ENCODE measurements around the gene RSRC1. TPM values are rescaled to one million over a fixed set of nuclear protein-coding genes. Genes with fewer than 3 reads are reported as not detected.
"Not testable (repeated sequence)": the region's sequence is repeated elsewhere in the genome, so short reads cannot be mapped to it uniquely, and the experiment has no call there.

Gene RSRC1
- total RNA-seq, 1 donor from 2014 or later = 24.3 TPM

DNA sequence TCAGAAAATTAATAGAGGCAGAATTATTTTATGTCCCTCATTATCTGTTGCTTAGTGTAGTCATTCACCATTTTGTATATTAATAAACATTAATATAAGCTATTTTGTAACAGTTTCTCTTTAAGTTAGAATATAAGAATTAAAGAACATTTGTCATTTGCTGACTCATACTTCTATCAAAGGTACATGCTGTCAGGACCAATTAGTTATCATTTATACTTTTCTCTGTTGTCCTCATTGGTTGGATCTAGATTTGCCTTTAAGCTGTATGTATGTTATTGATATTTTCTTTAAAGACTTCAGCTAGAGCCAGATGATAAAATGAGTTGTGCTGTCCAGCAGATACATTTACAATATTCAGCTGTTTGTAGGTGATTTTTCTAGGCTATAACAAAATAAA is 292.7 kb downstream of the RSRC1 start:
- DNase-seq (ENCODE audit: low read depth in 2 of 2) = no peak

DNA sequence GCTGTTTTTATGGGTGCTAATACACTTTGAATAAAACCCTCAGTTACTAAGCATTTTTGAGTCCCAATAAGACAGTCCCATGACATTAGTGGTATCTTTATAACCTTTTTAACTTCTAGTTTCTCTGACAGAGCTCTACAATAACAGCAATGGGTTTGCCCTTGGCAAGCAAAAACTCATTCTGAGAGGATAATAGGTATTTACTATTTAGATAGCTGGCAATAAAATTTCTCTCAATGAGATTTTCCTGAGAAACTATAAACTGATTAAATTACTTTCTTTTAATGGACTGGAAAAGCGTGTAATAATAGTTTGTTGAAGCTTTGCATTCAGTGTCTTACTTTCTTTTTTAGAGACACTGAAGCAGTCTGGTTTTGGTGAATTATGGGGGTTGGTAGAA is 293.1 kb downstream of the RSRC1 start:
- no peak for DNase-seq (ENCODE audit: low read depth in 2 of 2)

DNA sequence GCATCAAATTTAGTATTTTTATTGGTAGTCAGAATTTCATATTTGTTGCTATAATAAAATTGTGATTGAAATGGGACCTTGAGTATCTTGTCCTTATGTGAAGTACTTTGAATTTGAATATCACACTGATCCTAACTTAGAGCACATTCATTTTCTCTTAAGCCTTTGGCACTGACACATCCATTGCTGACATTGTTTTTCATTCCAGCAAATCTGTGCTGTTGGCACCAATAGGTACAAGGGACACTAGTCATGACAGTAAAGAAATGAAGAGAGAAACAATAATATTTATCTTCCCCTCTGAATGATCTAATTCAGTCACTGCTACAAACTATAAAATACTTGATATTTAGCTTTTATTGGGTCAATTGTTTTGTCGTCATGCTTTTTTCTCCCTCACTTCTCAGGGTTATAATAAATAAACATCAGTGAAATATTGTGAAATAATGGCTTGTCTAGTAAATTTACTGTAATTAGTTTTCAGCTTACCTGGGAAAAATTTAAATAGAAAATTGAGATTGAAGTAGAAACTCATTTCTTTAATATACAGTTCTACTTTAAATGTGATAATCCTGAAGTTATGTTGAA is 294.3 kb downstream of the RSRC1 start:
- DNase-seq (ENCODE audit: low read depth in 2 of 2) = no peak

DNA sequence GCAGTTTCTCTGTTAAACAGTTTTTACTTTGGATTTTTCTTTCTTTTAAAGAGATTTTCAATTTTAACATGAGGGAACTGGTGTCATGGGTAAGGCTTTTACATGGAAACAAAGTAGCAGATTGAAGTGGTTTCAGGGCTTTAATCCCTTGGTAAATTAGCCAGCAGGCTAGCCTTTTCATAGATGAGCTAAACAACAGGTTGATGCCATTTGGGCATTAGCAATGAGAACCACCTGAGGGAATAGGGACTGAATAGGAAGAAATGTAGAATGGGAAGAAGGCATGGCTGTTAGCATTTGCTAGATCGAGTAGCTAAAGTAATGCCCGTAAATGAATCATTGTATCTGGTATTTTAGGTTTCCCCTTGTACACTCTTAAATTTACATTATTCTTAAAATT is 295.6 kb downstream of the RSRC1 start:
- no peak for DNase-seq (ENCODE audit: low read depth in 2 of 2)

DNA sequence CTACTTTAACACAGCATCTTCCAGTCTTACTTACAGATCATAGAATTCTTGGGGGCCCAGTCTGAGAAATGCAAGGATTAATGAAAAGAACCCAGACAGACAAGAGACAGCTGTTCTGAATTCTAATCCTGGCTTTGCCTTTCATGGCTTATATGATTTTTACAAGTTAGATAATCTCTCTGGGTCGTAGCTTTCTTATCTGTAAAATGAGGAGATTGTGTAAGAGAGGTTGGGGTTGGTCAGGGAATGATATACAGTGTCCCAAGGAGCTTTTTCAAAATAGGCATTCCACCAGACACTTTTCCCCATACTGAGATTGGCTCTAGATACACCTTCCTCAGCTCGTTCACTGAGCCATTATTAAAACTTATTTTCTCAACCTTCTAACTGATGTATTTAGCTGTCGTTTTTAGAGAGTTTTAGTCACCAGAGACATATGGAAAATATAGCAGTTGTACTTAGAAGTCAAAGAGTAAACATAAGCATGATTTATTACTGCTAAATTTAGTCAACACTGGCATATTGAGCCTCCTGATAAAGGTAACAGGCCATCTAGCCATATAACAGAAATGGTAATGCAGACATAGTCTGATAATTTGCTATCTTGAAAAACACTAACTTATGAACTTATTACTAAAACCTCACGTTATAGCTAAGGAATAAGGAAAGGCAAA is 298.1 kb downstream of the RSRC1 start:
- no peak for DNase-seq (ENCODE audit: low read depth in 2 of 2)

DNA sequence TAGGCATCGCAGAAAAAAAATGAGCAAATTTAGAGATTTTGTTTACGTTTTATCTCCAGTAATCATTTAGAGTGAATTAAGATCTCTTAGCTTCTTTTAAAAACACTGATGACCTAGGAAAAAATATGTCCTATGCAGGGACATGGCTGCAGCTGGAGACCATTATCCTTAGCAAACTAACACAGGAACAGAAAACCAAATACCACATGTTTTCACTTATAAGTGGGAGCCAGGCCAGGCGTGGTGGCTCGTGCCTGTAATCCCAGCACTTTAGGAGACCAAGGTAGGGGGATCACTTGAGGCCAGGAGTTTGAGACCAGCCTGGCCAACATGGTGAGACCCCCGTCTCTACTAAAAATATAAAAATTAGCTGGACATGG is 298.6 kb downstream of the RSRC1 start:
- not testable (repeated sequence) for DNase-seq (ENCODE audit: low read depth in 2 of 2)

DNA sequence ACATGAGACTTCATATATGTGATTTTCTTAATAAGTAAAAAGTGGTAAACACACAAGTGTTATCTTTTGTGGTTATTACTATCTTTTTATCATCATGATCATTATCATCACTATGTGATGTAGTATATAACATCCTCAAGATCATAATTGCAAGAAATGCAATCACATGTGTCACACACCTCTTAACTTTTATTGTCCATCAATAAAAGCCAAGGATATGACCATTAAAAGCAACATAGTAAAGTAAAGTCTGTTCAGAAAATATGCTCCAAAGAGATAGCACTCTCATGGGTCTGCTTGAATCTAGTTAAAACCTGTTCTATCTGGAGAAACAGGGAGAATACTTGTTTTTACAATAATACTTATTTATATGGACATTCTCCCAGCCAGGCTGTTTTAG is 308.1 kb downstream of the RSRC1 start:
- no peak for DNase-seq (ENCODE audit: low read depth in 2 of 2)

DNA sequence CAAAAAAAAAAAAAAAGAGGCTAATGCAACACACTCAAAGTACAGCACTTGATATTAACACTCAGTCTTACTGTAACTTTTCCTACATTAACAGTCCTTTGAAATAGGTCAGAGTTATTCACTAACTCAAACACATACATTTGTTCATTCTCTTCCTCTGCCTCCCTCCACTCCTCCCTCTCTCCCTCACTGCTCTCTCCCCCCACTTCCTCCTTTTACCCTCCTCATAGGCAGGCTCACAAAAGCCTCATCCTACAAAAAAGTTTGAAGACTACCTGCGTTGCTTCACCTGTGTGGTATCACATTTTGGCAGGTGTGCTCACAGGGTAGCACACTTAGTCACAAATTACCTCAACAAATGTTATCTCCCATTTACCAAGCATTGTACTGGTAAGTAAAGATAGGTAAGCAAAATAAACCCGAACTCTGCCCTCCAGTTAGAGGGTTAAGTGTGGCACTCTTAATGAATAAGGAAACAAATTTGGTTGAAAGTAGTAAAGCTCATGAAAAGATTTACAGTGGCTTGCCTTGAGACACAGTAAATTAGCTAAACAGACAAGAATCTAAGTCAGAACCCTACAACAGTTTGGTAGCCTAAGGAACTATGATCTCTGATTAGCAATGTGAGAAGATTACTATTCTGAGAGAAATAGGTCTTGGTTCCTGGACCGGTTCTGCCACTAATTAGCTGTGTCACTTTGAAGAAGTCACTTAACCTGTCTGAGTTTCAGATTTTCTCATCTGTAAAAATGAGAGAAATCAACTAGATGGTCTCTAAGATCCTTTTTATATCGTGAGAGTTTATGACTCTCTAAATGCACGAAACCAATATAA is 310.1 kb downstream of the RSRC1 start:
- DNase-seq (ENCODE audit: low read depth in 2 of 2) = no peak

DNA sequence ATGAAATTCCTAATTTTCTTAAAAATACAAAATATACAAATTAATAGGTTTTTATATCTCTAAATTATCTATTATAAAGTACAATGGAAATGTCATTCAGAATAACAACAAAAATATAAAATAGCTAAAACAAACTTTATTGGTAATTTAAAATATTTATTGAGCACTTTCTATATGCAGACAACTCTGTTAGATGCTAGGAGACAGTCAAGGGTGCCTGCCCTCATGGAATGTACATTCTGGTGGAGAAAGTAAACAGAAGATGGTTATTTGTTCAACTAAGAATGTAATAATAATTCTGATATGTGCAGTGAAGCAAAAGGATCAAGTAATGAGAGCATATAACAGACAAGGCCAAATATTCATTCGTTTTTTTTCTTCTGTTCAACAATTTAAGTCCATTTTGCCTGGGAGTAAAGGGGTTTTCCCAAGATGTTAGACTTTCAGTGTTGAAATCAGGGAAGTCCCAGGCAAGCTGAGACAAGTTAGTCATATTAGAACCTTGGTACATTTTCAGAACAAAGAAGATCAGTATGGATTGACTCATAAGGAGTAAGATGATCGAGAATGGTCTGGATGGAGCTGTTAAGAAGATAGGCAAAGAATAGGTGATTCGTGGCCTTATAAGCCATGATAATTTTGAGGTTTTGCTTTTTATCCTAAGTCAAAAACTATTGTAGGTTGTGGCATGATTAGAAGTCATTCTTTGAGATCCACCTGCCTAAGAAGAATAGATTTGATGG is 310.9 kb downstream of the RSRC1 start:
- no peak for DNase-seq (ENCODE audit: low read depth in 2 of 2)

DNA sequence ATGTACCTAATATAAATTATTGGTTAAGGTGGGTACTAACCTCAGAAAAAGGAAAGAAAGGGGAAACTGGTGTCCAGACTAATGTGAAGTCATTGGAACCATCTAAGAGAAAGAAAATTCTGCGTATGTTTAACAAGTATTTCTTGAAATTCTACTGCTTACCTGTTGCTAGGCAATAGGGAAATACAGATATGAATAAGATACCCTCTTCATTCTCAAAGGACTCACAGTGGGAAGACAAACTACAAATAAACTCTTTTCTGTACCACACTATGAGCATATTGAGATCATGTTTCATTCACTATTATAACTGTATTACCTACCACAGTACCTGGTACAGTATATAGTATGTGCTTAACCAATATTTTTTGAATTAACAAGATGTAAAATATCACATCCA is 320.6 kb downstream of the RSRC1 start:
- DNase-seq (ENCODE audit: low read depth in 2 of 2) = no peak

DNA sequence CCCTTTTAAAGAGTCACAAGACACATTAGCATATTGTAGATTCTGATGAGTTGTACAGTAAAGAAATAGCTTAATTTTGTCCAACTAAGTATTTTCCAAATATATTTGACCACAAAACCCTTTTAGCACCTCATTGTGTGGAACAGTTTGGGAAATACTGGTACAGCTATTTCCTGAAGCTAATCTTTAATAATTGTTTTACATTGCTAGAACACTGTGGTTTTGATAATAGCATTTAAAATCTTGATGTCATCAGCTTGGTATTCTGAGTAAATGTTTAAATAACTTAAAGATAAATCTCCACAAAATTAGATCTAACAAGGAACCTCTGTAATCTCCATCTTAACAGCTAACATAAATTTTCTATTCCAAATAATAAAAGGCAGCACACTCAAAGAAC is 321.1 kb downstream of the RSRC1 start:
- DNase-seq (ENCODE audit: low read depth in 2 of 2) = no peak

DNA sequence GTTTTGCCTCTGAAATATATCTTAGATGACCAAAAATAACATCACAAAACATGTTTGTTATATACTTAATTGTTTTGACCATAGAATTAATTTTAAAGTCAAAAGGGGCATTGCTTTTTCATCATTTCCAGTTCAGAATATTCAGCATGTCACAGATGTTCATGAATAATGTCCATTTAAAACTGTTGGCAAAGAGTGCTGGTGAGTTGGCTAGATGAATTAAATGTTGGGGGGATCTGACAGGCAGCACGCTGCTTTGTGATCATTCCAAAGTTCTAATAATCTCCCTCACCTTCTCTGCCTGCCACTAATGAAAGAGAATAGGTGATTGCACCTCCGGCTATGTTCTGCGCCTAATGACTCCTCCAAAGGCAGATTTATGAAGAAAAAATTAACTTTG is 321.9 kb downstream of the RSRC1 start:
- no peak for DNase-seq (ENCODE audit: low read depth in 2 of 2)

DNA sequence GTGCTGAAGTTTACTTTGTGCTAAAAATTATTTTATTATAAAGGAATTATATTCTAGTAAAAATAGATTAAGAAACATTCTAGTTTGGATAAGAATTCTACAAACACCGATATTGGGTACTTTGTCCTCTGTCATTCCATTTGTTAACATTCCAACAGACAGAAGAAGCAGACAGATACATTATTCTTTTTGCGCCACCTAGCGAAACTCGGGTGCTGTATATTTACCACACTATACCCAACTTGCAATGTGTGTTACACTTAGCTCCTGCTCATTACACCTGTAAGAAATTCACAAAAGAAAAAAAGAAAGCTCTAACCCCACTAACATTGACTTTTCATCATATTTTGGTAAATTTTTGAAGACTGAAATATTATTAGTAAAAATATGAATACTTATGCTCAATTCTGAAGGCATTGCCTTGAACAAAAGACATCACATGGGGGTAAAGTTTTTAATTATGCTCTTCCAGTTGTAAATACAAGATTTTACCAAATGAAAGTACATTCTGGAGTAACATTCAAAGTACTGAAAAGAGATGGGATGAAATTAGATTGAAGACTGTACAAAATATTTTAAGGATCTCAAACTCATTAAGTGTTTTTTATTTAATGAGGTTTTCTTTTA is 324.6 kb downstream of the RSRC1 start:
- DNase-seq (ENCODE audit: low read depth in 2 of 2) = peak; percentile 61 to 73

DNA sequence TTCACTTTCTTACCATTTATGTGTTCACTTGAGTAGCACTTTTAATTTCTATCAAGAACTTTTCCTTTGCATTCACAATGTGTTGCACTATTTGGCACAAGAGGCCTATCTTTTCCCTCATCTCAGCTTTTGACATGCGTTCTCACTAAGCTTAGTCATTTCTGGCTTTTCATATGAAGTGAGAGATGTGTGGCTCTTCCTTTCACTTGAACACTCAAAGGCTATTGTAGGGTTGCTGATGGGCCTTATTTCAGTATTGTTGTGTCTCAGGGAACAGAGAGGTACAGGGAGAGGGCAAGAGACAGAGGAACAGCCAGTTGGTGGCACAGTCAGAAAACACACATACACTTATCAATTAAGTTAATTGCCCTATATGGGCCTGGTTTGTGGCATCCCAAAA is 333.7 kb downstream of the RSRC1 start:
- no peak for DNase-seq (ENCODE audit: low read depth in 2 of 2)

DNA sequence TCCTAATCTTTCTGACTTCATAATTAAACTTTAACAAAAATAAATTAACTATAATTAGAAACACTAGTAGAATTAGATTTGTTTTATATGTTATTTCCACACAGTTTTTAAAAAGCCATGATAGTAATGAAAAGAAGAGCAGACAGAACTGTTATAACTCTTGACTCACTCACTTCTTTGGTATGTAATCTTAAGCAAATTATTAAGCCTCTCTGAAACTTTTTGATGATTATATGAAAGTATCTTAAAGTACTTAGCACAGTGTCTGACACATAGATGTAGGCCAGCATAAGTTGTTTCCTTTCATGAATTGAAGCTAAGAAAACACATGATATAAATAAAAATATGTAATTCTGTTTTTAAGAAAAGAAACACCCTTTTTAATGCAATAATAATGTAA is 337.5 kb downstream of the RSRC1 start:
- DNase-seq (ENCODE audit: low read depth in 2 of 2) = no peak

DNA sequence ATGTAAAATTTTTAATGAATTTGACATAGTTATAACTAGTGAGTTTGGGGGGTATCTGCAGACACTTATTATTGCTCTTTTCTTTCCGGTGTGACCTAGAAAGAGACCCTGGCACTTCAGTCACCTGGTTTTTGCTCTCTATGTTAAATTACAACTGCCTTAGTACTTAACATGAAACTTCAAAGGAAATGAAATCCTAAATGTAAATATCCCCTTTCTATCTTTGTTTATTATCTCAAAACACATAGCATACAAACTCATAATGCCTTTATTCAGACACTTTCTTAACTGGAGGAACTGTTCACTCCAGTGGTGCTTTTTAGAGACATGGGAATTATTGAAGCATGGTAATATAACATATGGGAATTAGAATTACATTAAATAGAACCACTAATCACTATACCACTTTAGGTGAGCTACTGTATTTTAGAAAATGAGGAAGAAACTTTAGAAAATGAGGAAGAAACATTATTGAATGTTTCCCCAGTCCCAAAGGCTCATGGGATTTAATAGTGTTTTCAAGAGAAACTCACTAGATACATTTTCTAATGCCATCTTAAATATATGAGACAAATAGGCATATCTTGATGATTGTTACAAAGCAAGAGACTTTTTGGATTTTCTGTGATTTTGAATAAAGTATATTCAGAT is 341.6 kb downstream of the RSRC1 start:
- DNase-seq (ENCODE audit: low read depth in 2 of 2) = no peak

DNA sequence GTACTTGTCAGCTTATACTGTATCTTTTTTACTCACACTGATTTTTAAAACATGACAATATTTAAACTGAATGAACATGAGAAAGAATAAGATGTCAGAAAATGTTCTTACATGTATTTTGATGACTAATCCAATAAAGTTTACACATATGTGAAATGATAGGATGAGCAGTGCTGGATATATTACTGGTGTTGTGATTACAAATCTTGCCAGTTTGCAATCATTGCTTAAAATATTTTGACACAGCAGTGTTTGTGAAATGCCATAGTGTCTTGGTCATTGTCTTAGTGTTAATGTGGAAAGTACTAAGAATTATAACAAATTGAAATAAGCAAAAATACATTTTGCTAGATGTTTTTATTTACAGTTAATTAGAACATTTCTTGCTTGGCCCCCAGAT is 342.4 kb downstream of the RSRC1 start:
- no peak for DNase-seq (ENCODE audit: low read depth in 2 of 2)

DNA sequence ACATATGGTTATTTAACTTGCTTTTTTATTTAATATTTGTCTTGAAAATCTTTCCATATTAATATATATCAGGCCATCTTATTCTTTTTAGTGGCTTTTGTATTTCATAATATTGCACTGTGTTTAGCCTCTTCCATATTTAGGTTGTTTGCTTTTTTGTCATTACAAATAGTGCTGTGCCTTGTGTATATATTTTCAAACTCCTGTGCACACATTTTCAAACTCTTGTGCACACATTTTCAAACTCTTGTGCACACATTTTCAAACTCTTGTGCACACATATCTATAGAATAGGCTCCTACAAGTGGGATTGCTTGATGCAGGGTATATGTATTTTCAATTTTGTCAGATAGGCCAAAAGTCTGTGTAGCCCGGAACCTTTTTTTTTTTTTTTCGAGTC is 343.1 kb downstream of the RSRC1 start:
- DNase-seq (ENCODE audit: low read depth in 2 of 2) = no peak

DNA sequence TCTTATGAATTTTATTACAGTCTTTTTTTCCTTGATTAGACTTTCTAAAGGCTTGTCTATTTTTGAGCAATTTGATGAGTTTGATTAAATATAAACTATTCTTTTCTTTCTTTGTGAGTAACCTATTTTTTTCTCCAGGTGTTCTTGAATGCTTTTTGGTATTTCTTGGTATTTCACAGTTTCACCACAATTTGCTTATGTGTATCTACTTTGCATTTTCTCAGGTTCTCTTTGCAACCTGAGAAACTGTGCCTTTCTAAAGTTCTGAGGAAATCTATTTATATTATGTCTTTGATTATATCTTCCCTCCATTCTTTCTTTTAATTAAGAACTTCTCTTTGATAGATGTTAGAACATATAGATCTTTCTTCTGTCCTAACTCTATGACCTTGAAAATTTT is 344.0 kb downstream of the RSRC1 start:
- no peak for DNase-seq (ENCODE audit: low read depth in 2 of 2)

DNA sequence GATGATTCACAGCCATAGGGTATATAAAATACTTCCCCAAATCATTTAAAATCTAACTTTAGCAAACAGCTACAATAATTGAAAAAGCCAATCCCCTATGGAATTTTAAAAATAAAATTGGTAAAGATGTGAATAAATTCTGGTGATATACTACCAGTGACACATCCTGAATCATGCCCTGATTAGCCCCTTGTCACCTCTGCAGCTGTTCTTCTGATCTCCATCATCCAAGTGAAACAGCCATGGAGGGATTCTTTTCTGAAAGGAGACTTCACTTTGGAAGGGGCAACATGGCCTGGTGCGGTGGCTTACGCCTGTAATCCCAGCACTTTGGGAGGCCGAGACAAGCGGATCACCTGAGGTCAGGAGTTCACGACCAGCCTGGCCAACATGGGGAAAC is 345.5 kb downstream of the RSRC1 start:
- no peak for DNase-seq (ENCODE audit: low read depth in 2 of 2)

DNA sequence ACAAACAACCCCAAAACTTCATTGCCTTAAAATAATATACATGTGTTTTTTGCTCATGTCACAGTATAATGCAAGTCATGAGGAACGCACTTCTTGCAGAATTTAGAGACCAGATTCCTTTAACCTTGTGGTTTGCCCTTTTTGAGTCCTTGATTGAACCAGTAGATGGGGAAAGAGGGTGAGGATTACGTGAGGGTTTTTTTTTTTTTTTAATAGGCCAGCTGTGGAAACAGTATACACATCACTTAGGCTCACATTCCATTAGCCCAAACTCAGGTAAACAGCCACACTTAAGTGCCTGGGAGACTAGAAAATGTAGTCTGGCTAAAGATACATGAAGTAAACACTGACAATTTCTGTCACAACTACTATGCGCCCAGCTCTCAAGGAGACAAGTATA is 346.2 kb downstream of the RSRC1 start:
- DNase-seq (ENCODE audit: low read depth in 2 of 2) = no peak
